Glomerular endothelial cell (primary cell): ENCODE measurements around the gene NAA40. TPM values are rescaled to one million over a fixed set of nuclear protein-coding genes. Genes with fewer than 3 reads are reported as not detected.

ENCODE experiments used
- DNase-seq: peaks from one replicate; pipeline ENCODE4 v3.0.0-alpha.2; 2011; ENCODE audit warnings: low read depth, low spot score; ENCODE audit errors: extremely low read depth
- total RNA-seq: library from RNA; depleted of rRNA; stranded (reverse); fragments of >200 nt; gene quantifications from 2 replicates; pipeline ENCODE4 v1.2.3, GENCODE V29; 2015

NAA40 gene
- total RNA-seq, 1 donor from 2014 or later = 20.8 TPM

GRCh38 chr11:63985812-63986155 lies 47.0 kb downstream of the NAA40 start:
- no peak for DNase-seq

DNA sequence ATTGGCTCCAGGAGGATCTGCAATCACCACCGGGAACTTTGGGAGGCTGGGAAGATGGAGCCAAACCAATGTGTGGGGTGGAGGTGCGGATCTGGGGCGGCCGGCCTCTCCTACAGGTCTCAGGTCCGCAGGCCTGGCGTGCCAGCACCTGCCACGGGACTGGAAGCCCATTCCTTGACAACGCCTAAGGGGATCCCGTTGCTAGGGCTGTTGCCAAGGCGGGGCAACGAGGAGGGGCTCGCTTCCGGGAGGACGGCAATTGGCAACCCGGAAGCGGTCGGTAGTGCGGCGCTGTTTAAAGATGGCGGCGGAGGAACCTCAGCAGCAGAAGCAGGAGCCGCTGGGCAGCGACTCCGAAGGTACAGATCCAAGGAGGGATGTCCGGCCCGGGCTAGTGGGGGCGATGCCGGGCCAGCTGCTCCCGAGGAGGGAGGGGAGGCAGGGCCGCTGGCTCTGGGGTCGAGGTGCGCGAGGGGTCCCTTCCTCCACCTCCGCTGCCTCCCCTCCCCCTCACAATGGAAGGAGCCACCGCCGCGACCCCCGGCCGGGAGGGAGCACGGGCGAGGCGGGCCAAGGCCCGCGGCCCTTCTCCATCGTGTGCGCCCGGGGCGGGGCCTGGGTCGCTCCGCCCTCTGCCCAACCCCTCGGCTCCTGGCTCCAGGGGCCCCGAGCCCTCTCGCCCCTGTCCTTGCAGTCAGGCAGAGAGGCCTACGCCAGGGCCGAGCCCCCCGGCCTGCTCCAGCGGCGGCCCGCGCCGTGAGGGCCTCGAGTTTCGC lies 47.5 kb downstream of the NAA40 start, which contains the start of gene OTUB1:
Gene OTUB1 (plus strand): TSS at position 283 of the 776 bp plus-strand sequence. CDS start 19 bp downstream, at position 302.
- DNase-seq = no peak

- no peak for DNase-seq
These were observed 48.2 kb downstream of the NAA40 start for GRCh38 chr11:63986932-63987513.

DNA sequence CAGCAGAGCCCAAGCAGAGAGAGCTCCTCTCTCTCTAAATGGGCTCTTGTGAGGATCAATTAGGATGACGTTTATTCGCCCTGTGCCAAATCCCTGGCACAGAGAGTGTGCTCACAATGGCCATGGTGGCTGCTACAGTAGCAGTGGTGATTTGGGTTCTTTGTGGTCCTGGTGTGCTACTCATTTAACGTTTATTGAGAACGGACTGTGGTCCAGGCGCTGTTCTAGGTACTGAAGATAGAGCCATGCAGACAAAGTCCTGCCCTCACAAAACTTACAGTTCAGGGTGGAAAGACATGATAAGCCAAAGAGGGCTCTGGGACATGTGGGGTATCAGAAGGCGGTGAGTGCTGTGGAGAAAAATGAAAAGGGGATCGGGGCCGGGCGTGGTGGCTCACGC lies 52.8 kb downstream of the NAA40 start:
- no peak for DNase-seq

DNA sequence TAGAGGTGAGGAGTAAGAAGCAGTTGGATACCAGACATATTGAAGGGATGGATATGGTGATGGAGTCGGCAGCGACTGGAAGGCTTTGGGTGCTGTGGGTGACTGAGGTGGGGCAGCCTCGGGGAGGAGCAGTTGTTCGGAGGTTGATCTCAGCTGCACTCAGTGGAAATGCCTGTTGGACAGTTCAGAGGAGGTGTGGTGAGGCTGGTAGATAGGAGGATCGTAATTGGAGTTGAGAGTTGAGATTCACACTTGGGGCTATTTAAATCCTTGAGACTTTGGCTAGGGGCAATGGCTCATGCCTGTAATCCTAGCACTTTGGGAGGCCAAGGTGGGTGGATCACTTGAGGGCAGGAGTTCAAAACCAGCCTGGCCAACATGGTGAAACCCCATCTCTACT lies 54.3 kb downstream of the NAA40 start:
- no peak for DNase-seq

DNA sequence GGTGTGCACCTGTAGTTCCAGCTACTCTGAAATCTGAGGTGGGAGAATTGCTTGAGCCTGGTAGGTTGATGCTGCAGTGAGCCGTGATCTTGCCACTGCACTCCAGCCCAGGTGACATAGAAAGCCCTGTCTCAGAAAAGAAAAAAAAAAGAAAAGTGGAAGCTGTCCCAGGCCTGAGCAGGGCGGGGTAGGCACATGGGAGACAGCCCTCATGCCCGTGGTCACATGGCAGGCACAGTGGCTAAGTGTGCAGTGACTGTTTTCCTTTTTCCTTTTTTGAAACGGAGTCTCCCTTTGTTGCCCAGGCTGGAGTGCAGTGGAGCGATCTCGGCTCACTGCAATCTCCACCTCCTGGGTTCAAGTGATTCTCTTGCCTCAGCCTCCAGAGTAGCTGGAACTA lies 55.2 kb downstream of the NAA40 start:
- DNase-seq = no peak

DNA sequence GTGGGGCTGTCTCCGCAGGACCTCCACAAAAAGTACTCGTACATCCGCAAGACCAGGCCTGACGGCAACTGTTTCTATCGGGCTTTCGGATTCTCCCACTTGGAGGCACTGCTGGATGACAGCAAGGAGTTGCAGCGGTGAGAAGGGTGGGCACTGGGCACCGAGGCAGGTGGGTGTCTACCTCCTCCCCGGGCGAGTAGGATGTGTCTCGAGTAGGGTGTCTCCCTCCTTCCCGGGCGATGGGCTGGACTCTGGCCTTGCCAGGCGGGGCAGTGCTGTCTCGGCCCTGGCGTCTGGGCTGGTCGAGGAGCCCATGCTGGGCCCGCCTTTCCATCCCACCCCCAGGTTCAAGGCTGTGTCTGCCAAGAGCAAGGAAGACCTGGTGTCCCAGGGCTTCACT lies 57.7 kb downstream of the NAA40 start:
- DNase-seq = no peak

GRCh38 chr11:63997104-63997700 lies 58.4 kb downstream of the NAA40 start:
- DNase-seq = no peak

- no peak for DNase-seq
These were observed 59.1 kb downstream of the NAA40 start for GRCh38 chr11:63997801-63998337.

GRCh38 chr11:63998558-63999348 lies 60.0 kb downstream of the NAA40 start:
- DNase-seq = no peak

GRCh38 chr11:63999349-64000025 lies 60.7 kb downstream of the NAA40 start:
- no peak for DNase-seq

DNA sequence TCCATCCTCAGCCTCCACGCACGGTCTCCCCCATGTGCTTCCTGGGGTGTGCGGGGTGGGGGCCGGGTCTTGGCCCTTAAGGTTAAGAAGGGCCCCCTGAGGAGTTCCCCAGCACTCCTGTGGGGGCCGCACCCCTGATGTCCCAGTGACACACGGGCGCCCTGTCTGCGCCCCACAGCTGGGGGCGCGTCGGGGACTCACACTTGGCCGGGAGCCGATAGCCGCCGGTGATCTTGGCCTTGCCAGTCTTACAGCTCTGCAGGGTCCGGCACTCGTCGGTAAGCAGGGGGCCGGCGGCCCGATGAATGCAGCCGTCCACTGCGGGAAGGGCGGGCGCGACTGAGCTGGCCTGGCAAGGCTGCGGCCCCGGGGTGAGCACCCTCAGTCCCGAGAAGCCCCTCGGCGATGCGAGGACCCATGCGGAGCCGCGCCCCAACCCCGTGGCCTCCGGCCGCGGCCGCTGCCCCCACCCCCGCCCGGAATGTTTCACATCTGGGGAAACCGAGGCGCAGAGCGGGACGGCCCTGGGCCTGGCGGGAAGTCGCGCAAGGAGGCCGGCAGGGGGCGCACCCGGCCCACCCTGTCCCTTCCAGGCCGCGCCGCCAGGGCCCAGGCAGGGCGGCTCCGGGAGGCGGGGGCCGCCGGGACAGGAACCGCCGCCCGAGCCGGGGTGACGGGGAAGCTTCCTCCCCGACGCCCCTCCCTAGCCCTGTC lies 61.4 kb downstream of the NAA40 start:
- DNase-seq = no peak

GRCh38 chr11:64000740-64001483 lies 62.1 kb downstream of the NAA40 start:
- DNase-seq = no peak

GRCh38 chr11:64001484-64002420 lies 63.0 kb downstream of the NAA40 start:
- DNase-seq = no peak

DNA sequence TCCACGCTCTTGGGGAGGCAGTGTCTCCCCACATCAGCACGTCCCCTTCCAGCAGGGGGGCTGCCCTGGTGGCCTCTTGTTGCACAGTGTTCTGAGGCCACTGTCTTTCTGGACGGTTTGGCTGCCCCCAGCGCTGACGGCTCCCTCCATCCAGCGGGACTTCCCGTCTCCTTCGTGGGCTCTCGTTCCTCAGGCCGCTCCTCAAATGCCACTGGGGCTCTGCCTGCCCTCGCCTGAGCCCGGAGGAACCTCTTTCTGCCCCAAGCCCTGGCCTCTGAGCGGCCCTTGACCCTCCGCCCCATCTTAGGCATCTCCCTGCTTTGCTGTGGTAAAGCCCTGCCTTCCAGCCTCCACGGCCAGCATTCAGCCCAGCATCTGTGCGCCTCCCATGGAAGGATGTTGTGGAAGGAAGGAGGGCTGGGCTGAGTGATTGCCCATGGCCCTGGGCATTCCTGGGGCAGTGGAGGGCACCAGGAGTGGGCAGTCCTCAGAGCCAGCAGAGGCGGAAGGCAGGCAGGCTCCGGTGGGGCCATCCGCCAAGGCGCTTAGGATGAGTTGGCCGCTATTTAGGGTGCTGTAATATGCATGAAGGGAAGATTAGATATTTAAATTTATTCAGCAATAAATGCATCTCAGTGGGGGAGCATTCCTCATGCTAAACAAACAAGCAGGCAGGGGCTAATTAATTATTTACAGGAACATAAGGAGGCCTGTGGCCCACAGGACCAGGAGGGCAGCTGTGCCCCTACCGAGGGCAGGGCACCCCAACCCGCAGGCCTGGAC lies 65.2 kb downstream of the NAA40 start:
- no peak for DNase-seq

- no peak for DNase-seq
These were observed 65.8 kb downstream of the NAA40 start for GRCh38 chr11:64004590-64004984.

DNA sequence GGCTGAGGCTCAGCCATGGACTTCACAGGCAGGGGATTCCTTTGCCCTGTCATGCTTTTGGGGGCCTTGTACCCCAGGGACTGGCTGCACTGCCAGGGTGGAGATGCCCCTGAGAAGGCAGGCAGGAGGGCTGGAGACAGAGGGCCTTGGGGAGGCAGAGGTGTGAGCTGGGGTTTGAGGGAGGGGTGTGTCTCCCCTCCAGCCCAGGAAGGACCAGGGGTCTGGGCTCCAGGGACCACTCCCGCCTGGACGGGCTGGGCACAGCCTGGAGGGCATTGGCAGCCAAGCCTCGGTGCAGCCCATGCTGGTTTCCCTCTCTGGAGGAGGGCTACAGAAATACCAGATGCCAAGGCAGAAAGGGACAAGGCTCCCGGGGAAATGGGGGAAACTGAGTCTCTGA lies 66.9 kb downstream of the NAA40 start:
- DNase-seq = no peak
